Kidney epithelial cell (primary cell): ENCODE results near the gene RAD51B. TPM values are rescaled to one million over a fixed set of nuclear protein-coding genes. Genes with fewer than 3 reads are reported as not detected.

ENCODE experiments used
- DNase-seq: peaks from one replicate; pipeline ENCODE4 v3.0.0-alpha.2; 2010; ENCODE audit warnings: low read depth
- H3K27me3 ChIP-seq: 2 replicates; pipeline ENCODE4 v1.6.0; 2011; ENCODE audit warnings: low read length; ENCODE audit not compliant: control insufficient read depth, insufficient read depth
- H3K36me3 ChIP-seq: 2 replicates; pipeline ENCODE4 v1.5.1; 2011; ENCODE audit warnings: low read length; ENCODE audit not compliant: control insufficient read depth, insufficient read depth
- H3K4me3 ChIP-seq: 2 replicates; pipeline ENCODE4 v1.5.1; 2011; ENCODE audit warnings: low read depth, mild to moderate bottlenecking, control low read depth, low read length
- CTCF ChIP-seq: IDR thresholded peaks from 2 replicates; pipeline ENCODE4 v1.5.1; 2011; ENCODE audit warnings: mild to moderate bottlenecking, moderate library complexity, low read length, control low read depth, inconsistent platforms; ENCODE audit not compliant: insufficient read depth, poor library complexity, severe bottlenecking
- total RNA-seq: library from RNA; depleted of rRNA; stranded (reverse); fragments of >200 nt; gene quantifications from 2 replicates; pipeline ENCODE4 v1.2.3, GENCODE V29; 2015

The RAD51B gene
- total RNA-seq, 1 donor from 2014 or later, result 9.5 TPM

GRCh38 chr14:68463705-68464374 lies 644.3 kb downstream of the RAD51B start:
- DNase-seq, result no peak
- Histone ChIP-seq H3K27me3 (no peaks in the 10 kb centered on the region), H3K4me3 (no peak overlapping the region), H3K36me3 (no peaks in the 10 kb centered on the region)
- no peak for TF ChIP-seq CTCF

- Histone ChIP-seq H3K27me3 (no peaks in the 10 kb centered on the region), H3K4me3 (no peak overlapping the region), H3K36me3 (no peaks in the 10 kb centered on the region)
- TF ChIP-seq CTCF, result no peak
- no peak for DNase-seq
Measured at GRCh38 chr14:68464711-68465110, 645.1 kb downstream of the RAD51B start.

GRCh38 chr14:68466491-68466977 lies 647.0 kb downstream of the RAD51B start:
- Histone ChIP-seq H3K36me3 (no peaks in the 10 kb centered on the region), H3K4me3 (no peak overlapping the region), H3K27me3 (no peaks in the 10 kb centered on the region)
- peak; percentile 73 for DNase-seq
- no peak for TF ChIP-seq CTCF

- H3K4me3 ChIP-seq, result no peak overlapping the region
- TF ChIP-seq CTCF, result no peak
- no peaks in the 10 kb centered on the region for H3K36me3 ChIP-seq
- DNase-seq, result no peak
- H3K27me3 ChIP-seq, result no peaks in the 10 kb centered on the region
Measured at GRCh38 chr14:68467425-68467824, 647.8 kb downstream of the RAD51B start.

GRCh38 chr14:68468437-68469207 lies 649.0 kb downstream of the RAD51B start:
- H3K36me3 ChIP-seq, result no peaks in the 10 kb centered on the region
- H3K27me3 ChIP-seq, result no peaks in the 10 kb centered on the region
- no peak for TF ChIP-seq CTCF
- no peak overlapping the region for H3K4me3 ChIP-seq
- peak; percentile 89 for DNase-seq

GRCh38 chr14:68469208-68469713 lies 649.7 kb downstream of the RAD51B start:
- no peaks in the 10 kb centered on the region for H3K36me3 ChIP-seq
- H3K4me3 ChIP-seq, result no peak overlapping the region
- H3K27me3 ChIP-seq, result no peaks in the 10 kb centered on the region
- TF ChIP-seq CTCF, result no peak
- no peak for DNase-seq
